GM21717 (cell line): ENCODE data around the gene ANKRD24.
"Not testable (repeated sequence)": the region's sequence is repeated elsewhere in the genome, so short reads cannot be mapped to it uniquely, and the experiment has no call there.

ENCODE experiments used
- ATAC-seq: cut with Tn5 transposase; IDR thresholded peaks from one replicate; pipeline ENCODE4 v1.9.1; 2021; ENCODE audit warnings: mild to moderate bottlenecking, moderate library complexity; ENCODE audit not compliant: unreplicated experiment

The ANKRD24 gene

DNA sequence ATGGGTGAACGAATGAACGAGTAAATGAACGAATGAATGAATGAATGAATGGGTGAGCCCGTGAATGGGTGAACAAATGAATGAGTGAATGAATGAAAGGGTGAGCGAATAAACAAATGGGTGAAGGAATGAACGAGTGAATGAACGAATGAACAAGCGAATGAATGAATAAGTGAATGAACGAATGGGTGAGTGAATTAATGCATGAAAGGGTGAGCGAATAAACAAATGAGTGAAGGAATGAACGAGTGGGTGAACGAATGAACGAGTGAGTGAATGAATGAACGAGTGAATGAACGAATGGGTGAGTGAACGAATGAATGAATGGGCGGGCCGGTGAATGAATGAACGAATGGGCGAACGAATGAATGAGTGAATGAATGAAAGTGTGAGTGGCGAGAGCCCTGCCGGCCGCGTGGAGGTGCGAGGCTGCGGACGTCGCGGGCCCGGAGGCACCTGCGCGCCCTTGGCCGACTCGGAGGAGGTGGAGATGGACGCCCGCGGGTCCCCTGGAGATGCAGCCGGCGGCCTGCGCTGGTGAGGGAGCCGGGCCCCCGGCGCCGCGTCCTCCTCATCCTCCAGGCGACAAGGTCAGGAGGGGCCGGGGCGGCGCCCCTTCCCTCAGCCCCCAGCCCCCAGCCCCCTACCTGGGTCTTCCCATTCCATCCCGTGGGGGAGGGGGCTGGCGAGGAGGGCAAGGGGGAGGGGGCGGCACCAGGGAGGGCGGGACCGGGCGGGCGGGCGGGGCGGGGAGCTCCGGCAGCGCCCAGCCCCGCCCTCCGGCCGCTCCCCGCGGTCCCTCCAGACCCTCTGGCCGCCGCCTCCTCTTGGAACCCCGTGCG, 15.4 kb downstream of the ANKRD24 start:
- ATAC-seq, result no peak

DNA sequence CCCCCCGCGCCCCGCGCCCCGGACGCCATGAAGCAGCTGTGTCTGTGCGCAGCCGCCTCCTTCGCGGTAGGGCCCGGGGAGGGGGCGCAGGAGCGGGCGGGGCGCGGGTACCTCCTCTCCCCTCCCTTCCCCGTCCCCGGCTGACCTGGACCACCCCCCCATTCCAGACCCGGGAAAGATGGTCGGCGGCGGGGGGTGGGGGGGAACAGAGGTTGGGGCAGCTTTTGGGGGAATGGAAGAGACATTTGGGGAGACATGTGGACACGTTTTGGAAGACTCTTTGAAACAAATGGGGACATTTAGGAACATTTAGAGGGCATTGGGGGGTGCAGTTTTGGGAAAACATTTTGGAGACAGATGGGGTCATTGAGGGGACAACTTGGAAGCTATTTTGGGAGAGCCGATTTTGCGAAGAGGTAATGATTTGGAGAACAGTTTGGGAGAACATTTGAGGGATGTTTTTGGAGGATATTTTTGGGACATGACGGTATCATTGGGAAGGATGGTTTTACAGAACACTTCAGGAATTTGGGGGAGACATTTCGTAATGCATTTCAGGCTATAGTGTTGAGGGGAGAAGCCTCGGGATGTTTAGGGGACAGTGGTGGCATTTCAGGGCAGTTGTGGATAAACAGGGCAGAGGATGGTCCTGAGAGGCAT, 16.1 kb downstream of the ANKRD24 start:
- ATAC-seq, result no peak

DNA sequence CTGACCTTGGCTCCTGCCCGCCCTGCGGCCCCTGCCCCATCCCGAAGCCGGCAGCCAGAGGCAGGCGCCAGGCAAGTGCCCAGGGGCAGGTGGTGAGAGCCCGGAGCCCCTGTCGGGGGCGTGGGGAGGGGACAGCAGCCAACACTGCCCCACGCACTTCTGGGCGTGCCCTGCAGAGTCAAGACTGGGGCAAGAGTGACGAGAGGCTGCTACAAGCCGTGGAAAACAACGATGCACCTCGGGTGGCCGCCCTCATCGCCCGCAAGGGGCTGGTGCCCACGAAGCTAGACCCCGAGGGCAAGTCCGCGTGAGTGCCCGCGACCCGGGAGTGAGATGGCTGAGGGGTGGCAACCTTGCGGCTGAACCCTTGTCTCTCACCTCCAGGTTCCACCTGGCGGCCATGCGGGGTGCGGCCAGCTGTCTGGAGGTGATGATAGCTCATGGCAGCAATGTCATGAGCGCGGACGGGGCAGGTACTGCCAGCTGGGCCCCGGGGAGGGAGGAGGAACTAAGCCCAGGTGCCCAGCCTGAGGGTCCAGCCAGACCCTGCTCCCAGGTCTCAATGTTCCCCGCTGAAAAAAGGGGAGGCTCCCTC, 17.3 kb downstream of the ANKRD24 start:
- ATAC-seq, result no peak

- ATAC-seq, result no peak
Measured at GRCh38 chr19:4200940-4201542, 18.6 kb downstream of the ANKRD24 start.

GRCh38 chr19:4201798-4202197, 19.3 kb downstream of the ANKRD24 start:
- ATAC-seq, result no peak

DNA sequence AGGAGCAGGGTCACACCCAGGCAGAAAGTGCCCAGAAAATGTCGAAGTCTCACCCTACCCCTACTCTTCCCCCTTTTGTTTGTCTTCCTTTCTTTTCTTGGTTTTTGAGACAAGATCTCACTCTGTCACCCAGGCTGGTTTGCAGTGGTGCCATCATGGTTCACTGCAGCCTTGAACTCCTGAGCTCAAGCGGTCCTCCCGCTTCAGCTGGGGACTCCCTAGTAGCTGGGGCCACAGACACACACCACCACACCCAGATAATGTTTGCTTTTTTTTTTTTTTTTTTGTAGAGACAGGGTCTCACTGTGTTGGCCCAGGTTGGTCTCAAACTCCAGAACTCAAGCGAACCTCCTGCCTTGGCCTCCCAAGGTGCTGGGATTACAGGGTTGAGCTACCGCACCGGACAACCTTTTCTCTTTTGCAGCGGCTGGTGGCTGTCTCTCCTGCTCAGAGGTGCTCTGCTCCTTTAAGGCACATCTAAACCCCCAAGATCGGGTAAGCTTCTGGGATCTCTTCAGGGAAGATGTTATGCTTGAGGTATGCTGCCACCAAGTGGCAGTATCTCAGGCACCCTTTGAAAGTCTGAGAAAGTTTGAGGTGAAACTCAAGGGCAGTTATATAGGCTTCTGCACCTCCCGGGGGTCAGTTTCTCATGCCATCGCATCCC, 24.5 kb downstream of the ANKRD24 start:
- no peak for ATAC-seq

DNA sequence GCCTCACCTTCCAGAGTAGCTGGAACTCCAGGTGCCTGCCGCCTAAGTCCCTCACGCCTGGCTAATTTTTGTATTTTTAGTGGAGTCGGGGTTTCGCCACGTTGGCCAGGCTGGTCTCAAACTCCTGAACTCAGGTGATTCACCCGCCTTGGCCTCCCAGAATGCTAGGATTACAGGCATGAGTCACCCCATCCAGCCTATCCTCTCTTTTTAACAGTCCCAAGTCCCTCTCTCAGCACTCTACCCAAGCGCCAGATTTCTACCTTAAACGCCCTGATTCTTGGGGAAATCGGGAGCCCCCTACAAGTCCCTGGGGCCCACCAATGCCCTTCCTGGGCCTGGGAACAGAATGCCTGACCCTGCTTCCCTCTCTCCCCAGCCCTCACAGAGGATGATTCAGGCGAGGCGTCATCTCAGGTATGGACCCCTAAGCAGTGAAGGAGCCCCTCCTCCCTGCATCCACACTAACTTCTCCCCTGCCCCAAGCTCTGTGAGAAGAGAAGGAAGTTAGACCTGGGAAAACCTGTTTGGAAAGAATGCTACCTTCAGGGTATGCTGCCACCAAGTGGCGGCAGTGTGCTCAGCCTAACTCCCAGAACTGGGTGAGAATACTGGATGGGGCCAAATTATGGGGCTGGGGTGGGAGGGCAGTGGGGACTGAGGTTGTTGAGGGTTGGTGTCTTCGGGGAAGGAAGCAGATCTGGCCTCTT, 26.1 kb downstream of the ANKRD24 start:
- ATAC-seq, result no peak

GRCh38 chr19:4210166-4210731, 27.8 kb downstream of the ANKRD24 start:
- no peak for ATAC-seq

DNA sequence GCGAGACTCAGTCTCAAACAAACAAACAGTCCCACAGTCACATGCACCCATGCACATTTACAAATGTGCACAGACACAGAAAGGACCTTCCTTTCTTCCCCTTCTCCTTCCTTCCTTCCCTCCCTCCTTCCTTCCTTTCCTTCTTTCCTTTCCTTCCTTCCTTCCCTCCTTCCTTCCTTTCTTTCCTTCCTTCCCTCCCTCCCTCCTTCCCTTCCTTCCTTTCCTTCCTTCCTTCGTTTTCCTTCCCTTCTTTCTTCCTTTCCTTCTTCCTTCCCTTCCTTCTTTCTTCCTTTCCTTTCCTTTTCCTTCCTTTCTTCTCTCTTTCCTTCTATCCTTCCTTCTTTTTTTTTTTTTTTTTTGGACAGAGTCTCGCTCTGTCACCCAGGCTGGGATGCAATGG, 30.6 kb downstream of the ANKRD24 start:
- ATAC-seq, result no peak

DNA sequence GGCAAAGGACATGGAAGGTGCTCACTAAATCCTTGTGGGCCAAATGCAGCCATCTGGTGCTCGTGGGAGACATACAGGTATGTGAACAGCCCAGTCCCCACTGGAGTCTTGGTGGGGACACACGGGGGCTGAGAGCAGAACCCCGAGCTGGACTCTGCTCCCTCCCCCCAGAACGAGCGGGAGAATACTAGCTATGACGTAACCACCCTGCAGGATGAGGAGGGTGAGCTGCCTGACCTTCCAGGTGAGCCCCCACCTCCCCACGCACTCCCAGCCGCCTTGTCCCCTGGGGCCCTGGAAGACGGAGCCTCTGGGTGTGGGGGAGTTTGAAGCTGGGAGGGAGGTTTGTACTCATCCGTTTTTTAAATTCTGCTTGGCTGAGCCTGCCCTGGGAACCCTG, 33.3 kb downstream of the ANKRD24 start:
- no peak for ATAC-seq

GRCh38 chr19:4216846-4217245, 34.4 kb downstream of the ANKRD24 start:
- no peak for ATAC-seq

DNA sequence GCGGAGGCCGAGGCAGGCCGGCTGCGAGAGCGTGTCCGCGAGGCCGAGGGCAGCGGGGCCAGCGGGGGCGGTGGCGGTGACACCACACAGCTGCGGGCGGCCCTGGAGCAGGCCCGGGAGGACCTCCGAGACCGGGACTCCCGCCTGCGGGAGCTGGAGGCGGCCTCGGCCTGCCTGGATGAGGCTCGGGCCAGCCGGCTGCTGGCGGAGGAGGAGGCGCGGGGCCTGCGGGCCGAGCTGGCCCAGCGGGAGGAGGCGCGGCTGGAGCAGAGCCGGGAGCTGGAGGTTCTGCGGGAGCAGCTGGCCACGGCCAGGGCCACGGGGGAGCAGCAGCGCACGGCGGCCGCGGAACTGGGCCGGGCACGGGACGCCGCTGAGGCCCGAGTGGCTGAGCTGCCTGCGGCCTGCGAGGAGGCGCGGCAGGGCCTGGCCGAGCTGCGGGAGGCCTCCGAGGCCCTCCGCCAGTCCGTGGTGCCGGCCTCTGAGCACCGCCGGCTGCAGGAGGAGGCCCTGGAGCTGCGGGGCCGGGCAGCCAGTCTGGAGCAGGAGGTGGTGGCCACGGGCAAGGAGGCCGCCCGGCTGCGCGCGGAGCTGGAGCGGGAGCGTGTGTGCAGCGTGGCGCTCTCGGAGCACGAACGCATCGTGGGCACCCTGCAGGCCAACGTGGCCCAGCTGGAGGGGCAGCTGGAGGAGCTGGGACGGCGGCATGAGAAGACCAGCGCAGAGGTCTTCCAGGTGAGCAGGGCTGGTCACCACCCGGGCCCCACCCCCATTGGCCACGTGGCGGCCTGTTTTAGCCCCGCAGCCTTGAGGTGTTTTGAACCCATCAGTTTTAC, 35.2 kb downstream of the ANKRD24 start:
- no peak for ATAC-seq

DNA sequence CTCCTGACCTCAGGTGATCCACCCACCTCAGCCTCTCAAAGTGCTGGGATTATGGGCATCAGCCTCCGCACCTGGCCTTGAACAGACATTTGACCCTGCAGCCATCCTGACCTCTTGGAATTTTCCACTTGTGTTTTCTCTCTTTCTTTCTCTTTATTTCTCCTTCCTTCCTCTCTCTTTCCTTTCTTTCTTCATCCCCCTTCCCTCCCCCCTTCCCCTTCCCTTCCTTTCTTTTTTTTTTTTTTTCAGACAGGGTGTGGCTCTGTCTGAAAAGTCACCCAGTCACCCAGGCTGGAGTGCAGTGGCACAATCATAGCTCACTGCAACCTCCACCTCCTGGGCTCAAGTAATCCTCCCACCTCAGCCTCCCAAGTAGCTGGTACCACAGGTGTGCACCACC, 36.0 kb downstream of the ANKRD24 start:
- ATAC-seq, result not testable (repeated sequence)

DNA sequence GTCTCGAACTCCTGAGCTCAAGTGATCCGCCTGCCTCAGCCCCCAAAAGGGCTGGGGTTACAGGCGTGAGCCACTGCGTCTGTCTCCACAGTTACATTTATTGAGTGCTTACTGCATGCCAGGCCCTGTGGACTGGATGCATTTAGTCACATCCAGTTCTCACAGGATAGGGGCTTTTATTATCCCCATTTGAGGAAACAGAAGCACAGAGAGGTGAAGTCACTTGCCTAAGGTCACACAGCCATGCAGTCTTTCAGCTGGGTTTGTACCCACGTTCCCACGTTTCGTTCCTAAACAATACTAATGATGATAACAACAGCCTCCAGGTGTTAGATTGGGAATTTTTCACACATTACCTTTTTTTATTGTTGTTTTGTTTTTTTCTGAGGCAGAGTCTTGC, 37.7 kb downstream of the ANKRD24 start:
- no peak for ATAC-seq

GRCh38 chr19:4224470-4224869, 42.0 kb downstream of the ANKRD24 start:
- no peak for ATAC-seq

DNA sequence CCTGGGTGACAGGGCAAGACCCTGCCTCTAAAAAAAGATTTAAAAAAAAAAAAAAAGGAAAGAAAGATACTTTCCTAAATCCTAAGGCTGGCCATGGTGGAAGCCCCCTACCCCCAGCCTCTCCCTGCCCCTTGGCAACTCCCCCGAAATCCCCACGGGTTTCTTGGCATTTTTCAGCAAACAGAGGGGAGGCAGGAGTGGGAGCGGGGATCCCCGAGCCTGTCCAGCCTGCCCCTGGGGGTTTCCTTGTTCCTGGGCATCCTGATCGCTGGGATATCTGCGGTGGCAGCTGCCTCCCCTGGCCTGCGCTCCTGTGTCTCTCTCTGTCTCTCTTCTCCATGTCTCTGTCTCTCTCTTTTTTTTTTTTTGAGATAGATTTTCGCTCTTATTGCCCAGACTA, 43.4 kb downstream of the ANKRD24 start:
- ATAC-seq, result no peak

GRCh38 chr19:4227771-4228170, 45.3 kb downstream of the ANKRD24 start:
- ATAC-seq, result no peak

GRCh38 chr19:4228765-4229178, 46.3 kb downstream of the ANKRD24 start:
- ATAC-seq, result no peak
